ENCODE measurements around the gene CALML4. TPM values are rescaled to one million over a fixed set of nuclear protein-coding genes. Genes with fewer than 3 reads are reported as not detected.

CALML4 gene
- total and polyA plus RNA-seq, 2 experiments from 2014 or later, result 13.4 to 16.2 TPM

DNA sequence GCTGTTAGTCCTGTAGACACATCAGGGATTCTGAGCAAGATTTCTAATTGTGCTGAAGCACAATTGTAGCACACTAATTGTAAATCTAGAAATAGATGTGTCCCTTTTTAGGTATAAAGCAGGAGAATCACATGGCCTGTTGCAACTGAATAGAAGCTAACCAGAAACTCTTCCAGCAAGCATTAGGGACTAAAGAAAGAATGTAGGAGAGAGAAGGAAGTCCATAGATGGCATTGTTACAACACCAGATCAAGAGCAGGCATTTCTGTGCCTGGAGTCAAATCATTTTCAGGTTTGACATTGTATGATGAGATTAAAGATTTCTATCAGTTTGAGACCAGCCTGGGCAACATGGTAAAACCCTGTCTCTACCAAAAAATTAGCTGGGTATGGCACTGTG, 27.4 kb downstream of the CALML4 start:
- Histone ChIP-seq H3K27me3 (ENCODE audit: insufficient read depth) (no peaks in the 10 kb centered on the region), H3K36me3 (ENCODE audit: insufficient read depth) (peaks cover 15% of the 10 kb centered on the region; the same call in 1 of the 2 replicates), H3F3A (replicated peaks; ENCODE audit: low read depth) (no peaks in the 10 kb centered on the region), H3K9me2 (ENCODE audit: insufficient read depth) (no peaks in the 10 kb centered on the region), H3K27ac (ENCODE audit: low read depth) (0 out of 2 replicates have a peak overlapping the region, but pooled peaks have one; percentile 7), H4K20me1 (replicated peaks; ENCODE audit: insufficient read depth) (no peaks in the 10 kb centered on the region; the same call in 1 of the 2 replicates), H3K4me3 (no peak overlapping the region), H2AFZ (no peak overlapping the region), H3K4me2 (no peak overlapping the region), H3K79me2 (replicated peaks; ENCODE audit: insufficient read depth) (no peaks in the 10 kb centered on the region), H3K4me1 (ENCODE audit: insufficient read depth) (no peaks in the 10 kb centered on the region)
- no peak for TF ChIP-seq CREB1 (CRISPR knock-in tag; IDR thresholded peaks at IDR 0.05; ENCODE audit: low read depth)
- no peak for TF ChIP-seq NANOG (IDR thresholded peaks at IDR 0.05; ENCODE audit: borderline replicate concordance)
- no peak for TF ChIP-seq JUNB (IDR thresholded peaks at IDR 0.05; ENCODE audit: unreplicated experiment)
- TF ChIP-seq REST (IDR thresholded peaks at IDR 0.05; ENCODE audit: unreplicated experiment), result no peak
- TF ChIP-seq, protein P1, sequence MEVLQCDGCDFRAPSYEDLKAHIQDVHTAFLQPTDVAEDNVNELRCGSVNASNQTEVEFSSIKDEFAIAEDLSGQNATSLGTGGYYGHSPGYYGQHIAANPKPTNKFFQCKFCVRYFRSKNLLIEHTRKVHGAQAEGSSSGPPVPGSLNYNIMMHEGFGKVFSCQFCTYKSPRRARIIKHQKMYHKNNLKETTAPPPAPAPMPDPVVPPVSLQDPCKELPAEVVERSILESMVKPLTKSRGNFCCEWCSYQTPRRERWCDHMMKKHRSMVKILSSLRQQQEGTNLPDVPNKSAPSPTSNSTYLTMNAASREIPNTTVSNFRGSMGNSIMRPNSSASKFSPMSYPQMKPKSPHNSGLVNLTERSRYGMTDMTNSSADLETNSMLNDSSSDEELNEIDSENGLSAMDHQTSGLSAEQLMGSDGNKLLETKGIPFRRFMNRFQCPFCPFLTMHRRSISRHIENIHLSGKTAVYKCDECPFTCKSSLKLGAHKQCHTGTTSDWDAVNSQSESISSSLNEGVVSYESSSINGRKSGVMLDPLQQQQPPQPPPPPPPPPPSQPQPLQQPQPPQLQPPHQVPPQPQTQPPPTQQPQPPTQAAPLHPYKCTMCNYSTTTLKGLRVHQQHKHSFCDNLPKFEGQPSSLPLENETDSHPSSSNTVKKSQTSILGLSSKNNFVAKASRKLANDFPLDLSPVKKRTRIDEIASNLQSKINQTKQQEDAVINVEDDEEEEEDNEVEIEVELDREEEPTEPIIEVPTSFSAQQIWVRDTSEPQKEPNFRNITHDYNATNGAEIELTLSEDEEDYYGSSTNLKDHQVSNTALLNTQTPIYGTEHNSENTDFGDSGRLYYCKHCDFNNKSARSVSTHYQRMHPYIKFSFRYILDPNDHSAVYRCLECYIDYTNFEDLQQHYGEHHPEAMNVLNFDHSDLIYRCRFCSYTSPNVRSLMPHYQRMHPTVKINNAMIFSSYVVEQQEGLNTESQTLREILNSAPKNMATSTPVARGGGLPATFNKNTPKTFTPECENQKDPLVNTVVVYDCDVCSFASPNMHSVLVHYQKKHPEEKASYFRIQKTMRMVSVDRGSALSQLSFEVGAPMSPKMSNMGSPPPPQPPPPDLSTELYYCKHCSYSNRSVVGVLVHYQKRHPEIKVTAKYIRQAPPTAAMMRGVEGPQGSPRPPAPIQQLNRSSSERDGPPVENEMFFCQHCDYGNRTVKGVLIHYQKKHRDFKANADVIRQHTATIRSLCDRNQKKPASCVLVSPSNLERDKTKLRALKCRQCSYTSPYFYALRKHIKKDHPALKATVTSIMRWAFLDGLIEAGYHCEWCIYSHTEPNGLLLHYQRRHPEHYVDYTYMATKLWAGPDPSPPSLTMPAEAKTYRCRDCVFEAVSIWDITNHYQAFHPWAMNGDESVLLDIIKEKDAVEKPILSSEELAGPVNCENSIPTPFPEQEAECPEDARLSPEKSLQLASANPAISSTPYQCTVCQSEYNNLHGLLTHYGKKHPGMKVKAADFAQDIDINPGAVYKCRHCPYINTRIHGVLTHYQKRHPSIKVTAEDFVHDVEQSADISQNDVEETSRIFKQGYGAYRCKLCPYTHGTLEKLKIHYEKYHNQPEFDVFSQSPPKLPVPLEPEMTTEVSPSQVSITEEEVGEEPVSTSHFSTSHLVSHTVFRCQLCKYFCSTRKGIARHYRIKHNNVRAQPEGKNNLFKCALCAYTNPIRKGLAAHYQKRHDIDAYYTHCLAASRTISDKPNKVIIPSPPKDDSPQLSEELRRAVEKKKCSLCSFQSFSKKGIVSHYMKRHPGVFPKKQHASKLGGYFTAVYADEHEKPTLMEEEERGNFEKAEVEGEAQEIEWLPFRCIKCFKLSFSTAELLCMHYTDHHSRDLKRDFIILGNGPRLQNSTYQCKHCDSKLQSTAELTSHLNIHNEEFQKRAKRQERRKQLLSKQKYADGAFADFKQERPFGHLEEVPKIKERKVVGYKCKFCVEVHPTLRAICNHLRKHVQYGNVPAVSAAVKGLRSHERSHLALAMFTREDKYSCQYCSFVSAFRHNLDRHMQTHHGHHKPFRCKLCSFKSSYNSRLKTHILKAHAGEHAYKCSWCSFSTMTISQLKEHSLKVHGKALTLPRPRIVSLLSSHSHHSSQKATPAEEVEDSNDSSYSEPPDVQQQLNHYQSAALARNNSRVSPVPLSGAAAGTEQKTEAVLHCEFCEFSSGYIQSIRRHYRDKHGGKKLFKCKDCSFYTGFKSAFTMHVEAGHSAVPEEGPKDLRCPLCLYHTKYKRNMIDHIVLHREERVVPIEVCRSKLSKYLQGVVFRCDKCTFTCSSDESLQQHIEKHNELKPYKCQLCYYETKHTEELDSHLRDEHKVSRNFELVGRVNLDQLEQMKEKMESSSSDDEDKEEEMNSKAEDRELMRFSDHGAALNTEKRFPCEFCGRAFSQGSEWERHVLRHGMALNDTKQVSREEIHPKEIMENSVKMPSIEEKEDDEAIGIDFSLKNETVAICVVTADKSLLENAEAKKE (CRISPR knock-in tag; IDR thresholded peaks at IDR 0.05), result no peak
- no peak for TF ChIP-seq EZH2phosphoT487 (IDR thresholded peaks at IDR 0.05; ENCODE audit: unreplicated experiment)
- no peak for TF ChIP-seq EZH2 (IDR thresholded peaks at IDR 0.05; ENCODE audit: low read depth, unreplicated experiment)
- H3K4me1 Mint-ChIP-seq, result no peaks in the 10 kb centered on the region
- no peak overlapping the region for H3K4me3 Mint-ChIP-seq
- no peak for ATAC-seq
- no peak for DNase-seq (ENCODE audit: low spot score)
- no peaks in the 10 kb centered on the region for H3K9me3 Mint-ChIP-seq
- H3K36me3 Mint-ChIP-seq (ENCODE audit: low read depth), result peaks cover 23% of the 10 kb centered on the region
- H3K27me3 Mint-ChIP-seq (ENCODE audit: insufficient read depth, low read depth, poor library complexity), result no peaks in the 10 kb centered on the region
- no peak overlapping the region; the same call in 1 of the 2 replicates for H3K27ac Mint-ChIP-seq
